GM21526 (cell line): ENCODE results near the gene FCF1.

Source experiments
- ATAC-seq: cut with Tn5 transposase; IDR thresholded peaks from one replicate; pipeline ENCODE4 v1.9.1; 2021; ENCODE audit warnings: moderate library complexity; ENCODE audit not compliant: unreplicated experiment, low FRiP score

Gene FCF1

DNA sequence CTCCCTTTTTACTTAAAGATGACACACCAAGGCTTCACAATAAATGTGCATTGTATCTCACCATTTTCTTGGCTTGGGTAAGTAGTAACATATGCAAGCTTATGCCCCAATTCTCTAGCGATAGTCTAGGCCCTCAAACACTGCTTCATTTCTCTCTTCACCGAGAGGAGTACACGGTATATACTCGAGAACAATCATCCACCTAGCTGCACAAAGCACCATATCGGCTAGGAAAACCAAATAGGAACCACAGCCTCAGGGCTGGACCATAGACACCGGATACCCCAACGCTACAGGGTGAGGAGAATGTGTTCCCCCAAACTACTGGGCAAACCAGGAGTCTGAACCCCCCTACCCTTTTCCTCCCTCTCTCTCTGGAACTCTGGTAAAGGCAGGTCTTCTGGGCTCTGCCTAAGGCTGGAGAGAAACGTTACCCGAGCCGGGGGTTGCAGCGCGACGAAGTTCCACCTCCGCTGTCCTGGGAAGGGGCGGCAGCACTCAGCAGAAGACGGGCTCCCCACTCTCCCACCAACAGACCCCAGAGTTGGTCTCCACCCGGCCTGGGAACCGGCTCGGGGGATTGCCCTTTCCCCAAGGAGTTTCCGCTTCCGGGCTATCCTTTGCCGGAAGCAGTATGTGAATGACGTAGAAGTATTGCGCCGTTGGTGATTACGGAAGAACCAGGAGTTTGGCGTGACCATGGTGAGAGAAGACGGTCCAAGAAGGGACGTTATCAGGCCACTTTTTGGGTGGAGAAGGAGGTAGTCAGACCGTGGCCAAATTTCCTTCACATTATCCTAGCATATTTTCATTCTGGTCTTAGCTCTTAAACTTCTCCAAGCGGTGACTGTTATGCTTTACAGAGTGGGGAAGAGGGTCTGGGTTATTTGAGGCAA lies at the start of gene FCF1, which contains the start of gene AREL1:
Gene FCF1, plus strand, starts transcription at position 646 of the 896 bp plus-strand sequence. Its CDS starts 54 bp downstream, at position 700.
Gene AREL1, minus strand, starts transcription at position 582 of the 896 bp plus-strand sequence. CDS start 27,465 bp downstream, outside the sequence.
- ATAC-seq = peak; percentile 83

- no peak for ATAC-seq
These were observed 49.1 kb upstream of the FCF1 start for GRCh38 chr14:74663884-74664283.

DNA sequence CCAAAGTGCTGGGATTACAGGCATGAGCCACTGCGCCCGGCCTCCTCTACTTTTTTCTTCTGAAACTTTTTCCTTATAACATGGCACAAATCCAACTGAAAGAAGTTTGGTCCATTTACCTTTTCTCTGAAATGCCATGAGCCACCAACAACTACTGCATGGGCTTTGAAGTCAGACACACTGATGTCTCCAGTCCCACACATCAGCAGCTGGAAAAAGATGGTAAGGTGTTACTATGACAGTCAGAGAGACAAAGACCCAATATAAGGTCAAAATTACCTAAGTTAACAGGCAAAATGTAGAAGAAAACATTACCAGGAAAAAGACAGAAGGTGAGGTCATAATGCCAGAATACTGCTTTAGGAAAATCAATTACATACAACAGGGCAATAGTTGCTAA lies 48.2 kb upstream of the FCF1 start:
- no peak for ATAC-seq

- ATAC-seq = no peak
These were observed 45.2 kb upstream of the FCF1 start for GRCh38 chr14:74667758-74668157.

- no peak for ATAC-seq
These were observed 43.7 kb upstream of the FCF1 start for GRCh38 chr14:74669256-74669655.

DNA sequence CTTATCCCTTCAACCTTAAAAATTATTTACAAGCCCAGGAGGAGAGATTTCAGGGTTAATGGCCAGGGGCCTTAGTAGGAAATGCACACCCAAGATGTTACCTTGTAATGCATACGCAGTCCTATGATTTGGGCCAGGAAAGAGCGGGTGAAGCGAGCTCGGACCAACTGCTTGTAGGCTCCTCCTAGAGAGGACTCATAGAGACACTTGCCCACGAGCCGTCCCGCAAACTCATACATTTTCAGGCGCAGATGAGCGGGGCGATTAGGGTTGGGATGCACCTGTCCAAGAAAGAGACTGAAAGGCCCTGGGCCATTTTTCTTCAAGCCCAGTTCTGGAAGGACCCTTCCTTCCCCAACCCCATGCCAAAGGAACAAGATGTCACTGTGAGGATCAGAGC lies 43.1 kb upstream of the FCF1 start:
- ATAC-seq = no peak

DNA sequence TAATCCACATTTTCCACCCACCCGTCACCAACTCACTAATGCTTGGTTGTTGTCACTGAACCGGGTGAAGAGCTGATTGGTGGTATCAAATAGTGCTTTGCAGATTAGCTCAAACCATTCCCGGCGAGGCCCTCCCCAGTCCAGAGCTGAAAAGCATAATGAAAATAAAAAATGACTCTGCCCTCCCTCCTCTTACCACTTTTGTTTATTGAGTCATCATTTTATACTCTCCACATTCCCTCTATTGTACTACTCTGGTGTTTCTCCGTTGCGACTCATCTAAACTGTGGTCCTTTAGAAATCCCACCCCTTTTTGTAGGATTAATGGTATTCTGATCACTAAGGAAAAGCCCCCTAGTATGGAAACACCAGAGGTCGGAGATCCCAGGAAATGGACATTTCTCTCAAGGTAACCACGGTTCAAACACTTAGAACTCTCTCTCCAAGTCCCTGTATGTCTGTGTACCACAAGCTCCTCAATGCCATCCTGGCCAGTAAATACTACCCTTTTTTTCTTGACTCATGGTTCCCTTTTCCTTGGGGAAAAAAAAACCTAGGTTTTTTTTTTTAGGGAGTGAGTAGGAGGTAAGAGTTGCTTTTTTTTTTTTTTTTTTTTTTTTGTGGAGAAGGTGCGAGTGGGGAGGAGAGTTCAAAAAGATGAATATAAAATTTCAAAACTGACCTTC lies 42.1 kb upstream of the FCF1 start:
- ATAC-seq = no peak

GRCh38 chr14:74671789-74672188 lies 41.2 kb upstream of the FCF1 start:
- no peak for ATAC-seq

DNA sequence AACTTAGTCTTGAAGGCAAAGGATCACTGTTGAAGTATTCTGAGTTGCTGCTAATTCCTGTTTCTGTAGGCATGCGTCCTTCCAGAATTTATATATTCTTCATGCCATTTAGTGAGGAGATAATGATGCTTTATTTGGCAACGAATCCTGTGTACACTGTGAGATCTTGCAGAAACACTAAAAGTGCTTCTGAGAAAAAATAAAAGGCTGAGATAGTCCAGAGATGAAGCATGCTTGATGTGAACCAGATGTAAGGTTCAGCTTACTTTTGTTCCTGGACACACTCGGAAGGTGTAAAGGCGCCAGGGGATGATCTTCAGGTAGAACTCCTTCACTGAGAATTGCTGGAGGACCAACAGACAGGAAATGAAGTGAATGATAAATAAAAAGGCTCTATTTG lies 39.2 kb upstream of the FCF1 start:
- ATAC-seq = no peak

DNA sequence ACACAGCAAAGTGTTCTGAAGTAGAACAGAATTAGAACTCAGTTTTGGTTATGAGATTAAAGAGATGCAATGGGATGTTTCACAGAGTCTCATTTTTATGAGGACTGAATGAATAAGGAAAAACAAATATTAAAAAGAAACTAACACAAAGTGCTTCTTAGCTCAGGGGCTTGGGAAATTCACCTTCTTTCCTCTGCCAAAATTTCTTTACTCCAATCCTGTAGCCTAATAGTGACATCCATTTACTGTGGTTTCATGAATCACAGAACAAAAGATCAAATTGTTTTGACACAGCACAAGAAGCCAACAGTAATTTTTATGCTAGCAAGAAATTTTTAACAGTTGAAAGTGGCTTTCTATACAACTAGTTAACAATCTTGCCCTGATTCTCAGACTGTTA lies 37.7 kb upstream of the FCF1 start:
- no peak for ATAC-seq

- no peak for ATAC-seq
These were observed 30.6 kb upstream of the FCF1 start for GRCh38 chr14:74682169-74682952.

- no peak for ATAC-seq
These were observed 29.5 kb upstream of the FCF1 start for GRCh38 chr14:74683406-74683805.

DNA sequence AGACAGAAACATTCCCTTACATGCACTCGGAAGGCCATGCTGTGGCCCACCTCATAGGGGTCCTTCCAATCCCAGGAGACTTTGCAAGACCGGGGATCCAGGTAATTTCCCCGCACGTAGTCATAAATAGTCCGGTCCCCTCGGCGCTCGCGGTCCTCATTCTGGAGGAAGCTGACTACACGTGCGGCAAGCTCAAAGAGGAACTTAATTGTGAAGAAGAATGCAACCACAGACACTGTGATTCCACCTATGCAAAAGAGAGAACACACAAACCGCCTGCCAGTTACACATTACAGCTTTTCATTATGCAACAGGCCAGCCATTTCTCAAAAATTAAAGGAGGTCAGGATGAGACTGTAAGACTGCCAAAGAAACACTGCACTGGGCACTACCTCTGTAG lies 28.5 kb upstream of the FCF1 start:
- ATAC-seq = no peak

GRCh38 chr14:74685056-74685455 lies 27.9 kb upstream of the FCF1 start:
- ATAC-seq = no peak

DNA sequence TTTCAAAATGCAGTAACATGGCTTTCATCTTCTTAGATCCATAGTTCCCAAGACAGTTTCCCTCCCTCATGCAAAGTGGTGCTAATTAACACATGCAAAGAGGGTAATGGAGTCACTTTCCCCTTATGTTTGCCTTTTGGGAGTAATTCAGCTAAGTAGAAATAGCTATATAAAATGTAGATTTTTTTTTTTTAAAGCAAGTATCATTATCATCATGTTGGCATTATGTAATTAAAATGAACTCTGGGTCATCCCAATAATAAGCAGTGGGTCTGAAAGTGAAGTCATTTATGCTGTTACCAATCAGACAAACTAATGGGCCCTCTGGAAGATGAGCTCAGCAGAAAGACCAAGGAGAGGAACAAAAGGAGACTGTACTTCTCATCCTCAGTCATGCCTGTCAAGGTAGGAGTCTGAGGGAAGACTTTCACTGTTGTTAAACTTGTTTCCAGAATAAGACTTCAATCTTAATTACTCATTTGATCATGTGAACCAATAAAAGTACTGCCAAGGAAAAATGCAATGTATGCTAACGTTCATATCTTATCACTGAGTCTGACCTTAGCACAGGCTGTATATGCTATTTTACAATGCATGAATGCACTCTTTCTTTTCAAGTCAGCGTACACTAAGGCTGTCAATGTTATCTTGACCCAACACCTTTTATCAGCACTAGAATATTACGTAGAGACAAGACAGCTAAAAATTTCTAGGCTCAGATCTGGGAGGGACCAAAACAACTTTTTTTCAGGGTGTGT lies 26.8 kb upstream of the FCF1 start:
- ATAC-seq = no peak

GRCh38 chr14:74691456-74691855 lies 21.5 kb upstream of the FCF1 start:
- no peak for ATAC-seq

- ATAC-seq = no peak
These were observed 19.8 kb upstream of the FCF1 start for GRCh38 chr14:74693191-74693590.

DNA sequence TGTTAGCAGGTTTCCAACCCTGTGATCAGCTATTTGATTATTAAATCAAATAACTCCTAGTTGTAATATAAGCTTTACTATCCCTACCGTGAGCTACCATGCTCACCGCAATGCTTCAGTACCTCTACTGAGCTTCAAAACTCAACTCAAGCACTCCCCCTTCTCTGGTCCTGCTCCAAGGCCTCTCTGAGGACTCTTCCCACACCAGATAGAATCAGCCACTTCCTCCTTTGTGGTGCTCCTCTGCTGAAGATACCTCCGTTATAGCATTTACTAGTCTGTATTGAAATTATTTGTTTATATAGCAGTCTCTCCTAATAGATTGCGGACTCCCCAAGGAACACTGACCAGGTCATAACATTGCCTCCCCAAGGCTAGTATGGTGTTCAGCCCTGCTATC lies 17.5 kb upstream of the FCF1 start:
- no peak for ATAC-seq

DNA sequence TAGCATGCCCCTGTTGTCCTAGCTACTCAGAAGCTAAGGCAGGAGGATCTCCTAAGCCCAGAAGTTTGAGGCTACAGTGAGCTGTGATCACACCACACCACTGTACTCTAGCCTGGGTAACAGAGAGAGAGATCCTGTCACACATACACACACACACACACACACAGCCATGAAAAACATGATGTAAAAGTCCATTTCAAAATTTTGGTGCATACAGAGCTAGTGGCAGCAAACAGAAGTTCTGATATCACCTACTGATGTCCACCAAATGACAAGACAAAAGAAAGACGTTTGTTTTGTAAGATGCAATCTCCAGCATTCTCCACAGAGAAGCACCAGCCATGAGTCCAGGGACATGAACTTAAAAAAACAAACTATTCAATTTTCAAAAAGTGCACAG lies 15.9 kb upstream of the FCF1 start:
- ATAC-seq = no peak

DNA sequence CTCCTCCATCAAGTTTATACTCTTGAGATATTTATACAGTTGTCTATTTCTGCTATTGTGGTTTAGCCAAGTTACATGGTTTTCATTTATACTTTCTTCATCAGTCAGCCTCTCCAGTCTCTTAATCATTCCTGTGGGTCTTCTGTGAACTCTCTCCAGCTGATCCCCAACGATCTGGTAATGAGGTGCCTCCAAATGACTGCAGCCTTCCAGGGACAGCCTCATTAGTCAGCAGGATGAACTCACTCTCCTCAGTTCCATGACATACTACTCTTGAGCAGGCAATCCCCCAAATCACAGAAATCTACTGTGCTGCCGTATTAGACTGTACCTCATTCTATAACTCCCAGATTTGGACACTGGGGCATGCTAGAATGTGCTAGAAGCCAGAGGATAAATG lies 15.4 kb upstream of the FCF1 start:
- ATAC-seq = no peak
